Activated T-helper 2 cell treated with anti-CD3 and anti-CD28 coated beads, Interferon-gamma antibody, Interleukin-2, Interleukin-4, amounts not matched to agents 10 μg/mL and 5 μg/mL and 100 μg/mL, durations not matched to agents 14 hours and 24 hours and 36 hours (primary cell): ENCODE data around the gene EYS. TPM values are rescaled to one million over a fixed set of nuclear protein-coding genes. Genes with fewer than 3 reads are reported as not detected.
"Not testable (repeated sequence)": the region's sequence is repeated elsewhere in the genome, so short reads cannot be mapped to it uniquely, and the experiment has no call there.

Source experiments
- DNase-seq: peaks from one replicate; pipeline ENCODE4 v3.0.0; 2021; ENCODE audit warnings: low spot score
- H3K27ac Mint-ChIP-seq: one replicate; pipeline ENCODE4 v1.8.0; 2021; ENCODE audit warnings: mixed read lengths
- H3K27me3 Mint-ChIP-seq: one replicate; pipeline ENCODE4 v1.8.0; 2021; ENCODE audit warnings: low read depth, mixed read lengths
- H3K36me3 Mint-ChIP-seq: one replicate; pipeline ENCODE4 v1.8.0; 2021; ENCODE audit warnings: low read depth, mixed read lengths
- H3K4me1 Mint-ChIP-seq: one replicate; pipeline ENCODE4 v1.8.0; 2021; ENCODE audit warnings: low read depth, mixed read lengths
- H3K4me3 Mint-ChIP-seq: one replicate; pipeline ENCODE4 v1.8.0; 2021; ENCODE audit warnings: low read depth, mild to moderate bottlenecking, moderate library complexity, mixed read lengths
- H3K9me3 Mint-ChIP-seq: one replicate; pipeline ENCODE4 v1.8.0; 2021; ENCODE audit warnings: mixed read lengths
- intact Hi-C: fragments of 100-400 bp; cut with micrococcal nuclease; formaldehyde crosslinking; loops from one replicate; pipeline ENCODE4 v1.15.1; 2023
- total RNA-seq: library from RNA; stranded (reverse); gene quantifications from 2 replicates; pipeline ENCODE4 v1.2.3, GENCODE V29; 2022

EYS gene
- total RNA-seq, 1 donor from 2014 or later = not detected

DNA sequence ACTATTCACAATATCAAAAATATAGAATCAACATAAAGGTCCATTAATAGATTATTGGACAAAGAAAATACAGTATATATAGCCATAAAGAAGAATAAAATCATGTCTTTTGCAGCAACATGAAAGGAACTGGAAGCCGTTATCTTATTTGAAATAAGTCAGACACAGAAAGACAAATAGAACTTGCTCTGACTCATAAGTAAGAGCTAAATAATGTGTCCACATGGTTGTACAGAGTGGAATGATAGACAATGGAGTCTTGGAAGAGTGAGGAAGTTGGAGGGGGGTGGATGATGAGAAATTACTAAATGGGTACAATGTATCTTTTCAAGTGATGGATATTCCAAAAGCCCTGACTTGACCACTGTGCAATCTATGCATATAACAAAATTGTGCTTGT is 1457.9 kb downstream of the EYS start:
- no peak for DNase-seq
- H3K36me3 Mint-ChIP-seq = no peaks in the 10 kb centered on the region
- no peak overlapping the region for H3K27ac Mint-ChIP-seq
- intact Hi-C loops = no loop called here
- H3K4me1 Mint-ChIP-seq = no peaks in the 10 kb centered on the region
- no peak overlapping the region for H3K4me3 Mint-ChIP-seq
- H3K27me3 Mint-ChIP-seq = no peaks in the 10 kb centered on the region
- H3K9me3 Mint-ChIP-seq = peaks cover 20% of the 10 kb centered on the region

DNA sequence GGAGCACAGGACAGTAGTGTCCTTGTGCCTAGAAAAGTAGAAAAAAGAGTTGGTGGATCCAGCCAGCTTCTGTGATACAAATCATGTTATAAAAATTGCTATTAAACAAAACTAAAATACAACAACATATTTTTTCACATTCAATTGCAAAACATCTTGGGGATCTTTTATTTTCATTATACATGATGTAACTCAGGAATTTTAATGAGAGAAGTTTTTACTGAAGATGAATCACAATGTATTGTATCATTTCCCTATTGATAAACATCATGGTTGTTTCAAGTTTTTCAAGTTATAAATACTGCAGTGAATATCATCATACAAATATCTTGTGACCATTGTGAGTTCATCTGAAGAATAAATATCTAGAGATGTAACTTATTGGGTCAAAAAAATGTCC is 1463.4 kb downstream of the EYS start:
- Mint-ChIP-seq H3K4me1 (no peaks in the 10 kb centered on the region), H3K9me3 (peaks cover 46% of the 10 kb centered on the region), H3K36me3 (no peaks in the 10 kb centered on the region), H3K27ac (no peak overlapping the region), H3K27me3 (no peaks in the 10 kb centered on the region), H3K4me3 (no peak overlapping the region)
- no peak for DNase-seq
- intact Hi-C loops = no loop called here

DNA sequence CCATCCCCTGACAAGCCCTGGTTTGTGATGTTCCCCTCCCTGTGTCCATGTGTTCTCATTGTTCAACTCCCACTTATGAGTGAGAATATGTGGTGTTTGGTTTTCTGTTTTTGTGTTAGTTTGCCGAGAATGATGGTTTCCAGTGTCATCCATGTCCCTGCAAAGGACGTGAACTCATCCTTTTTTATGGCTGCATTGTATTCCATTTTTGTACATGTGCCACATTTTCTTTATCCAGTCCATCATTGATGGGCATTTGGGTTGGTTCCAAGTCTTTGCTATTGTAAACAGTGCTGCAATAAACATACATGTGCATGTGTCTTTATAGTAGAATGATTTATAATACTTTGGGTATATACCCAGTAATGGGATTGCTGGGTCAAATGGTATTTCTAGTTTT is 1468.1 kb downstream of the EYS start:
- DNase-seq, H3K27ac Mint-ChIP-seq, H3K27me3 Mint-ChIP-seq, H3K36me3 Mint-ChIP-seq, intact Hi-C loops, H3K4me1 Mint-ChIP-seq, H3K4me3 Mint-ChIP-seq: not testable (repeated sequence)
- peaks cover 41% of the 10 kb centered on the region for H3K9me3 Mint-ChIP-seq

DNA sequence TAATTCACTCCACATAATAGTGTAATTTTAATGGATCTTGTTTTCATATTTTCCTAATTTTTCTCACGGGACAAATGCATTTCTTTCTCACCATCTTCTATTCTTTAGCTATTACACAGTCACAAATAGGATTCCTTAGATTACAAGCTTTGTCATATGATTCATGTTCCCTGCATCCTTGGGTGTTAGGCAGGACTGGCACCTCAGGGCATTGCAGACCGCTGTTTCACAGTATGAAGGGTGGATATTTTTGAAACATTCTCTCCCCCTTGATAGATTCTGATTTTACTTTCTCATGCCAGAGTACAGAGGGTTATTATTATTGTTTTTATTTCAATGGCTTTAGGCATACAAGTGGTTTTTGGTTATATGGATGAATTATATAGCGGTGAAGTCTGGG is 1469.0 kb downstream of the EYS start:
- Mint-ChIP-seq H3K36me3 (no peaks in the 10 kb centered on the region), H3K4me1 (no peaks in the 10 kb centered on the region), H3K4me3 (no peak overlapping the region), H3K27ac (no peak overlapping the region), H3K27me3 (no peaks in the 10 kb centered on the region), H3K9me3 (peaks cover 39% of the 10 kb centered on the region)
- no peak for DNase-seq
- intact Hi-C loops = no loop called here

DNA sequence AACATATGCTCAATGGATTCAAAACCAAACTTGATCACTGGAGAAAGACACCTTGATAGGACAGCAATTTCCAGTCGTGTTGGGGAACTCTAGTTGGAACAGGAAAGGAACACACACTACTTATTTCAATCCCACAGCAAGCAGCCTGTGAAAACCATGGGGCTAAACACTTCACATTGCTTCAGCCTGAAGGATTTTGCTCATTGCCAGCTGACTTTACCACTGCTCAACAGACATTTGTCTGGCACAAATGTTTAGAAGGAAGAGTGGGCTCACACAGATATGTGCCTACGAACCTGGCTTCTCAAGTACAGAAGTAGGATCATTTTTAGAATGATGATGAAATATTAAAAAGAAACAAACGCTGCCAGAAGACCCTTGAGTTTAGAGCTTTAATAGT is 1473.3 kb downstream of the EYS start:
- H3K36me3 Mint-ChIP-seq = no peaks in the 10 kb centered on the region
- peaks cover 12% of the 10 kb centered on the region for H3K9me3 Mint-ChIP-seq
- intact Hi-C loops = no loop called here
- no peaks in the 10 kb centered on the region for H3K27me3 Mint-ChIP-seq
- no peaks in the 10 kb centered on the region for H3K4me1 Mint-ChIP-seq
- no peak for DNase-seq
- no peak overlapping the region for H3K27ac Mint-ChIP-seq
- no peak overlapping the region for H3K4me3 Mint-ChIP-seq

DNA sequence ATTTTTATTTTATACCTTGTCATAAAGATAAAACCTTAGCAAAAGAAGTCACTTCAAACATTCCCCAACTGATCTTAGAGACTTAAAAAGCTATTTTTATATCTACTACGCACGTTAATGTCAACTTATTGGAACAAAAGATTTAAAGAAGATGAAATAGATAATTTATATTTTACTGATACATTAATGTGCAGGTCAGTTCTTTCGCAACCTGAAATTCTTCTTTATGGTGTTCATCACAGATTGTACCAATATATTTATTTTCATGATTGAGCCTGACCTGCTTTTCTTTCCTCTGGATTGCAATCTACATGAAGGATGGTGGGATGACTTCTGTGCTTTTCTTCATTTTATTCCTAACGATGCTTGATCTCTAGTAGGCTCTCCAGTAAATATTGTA is 1475.1 kb downstream of the EYS start:
- Mint-ChIP-seq H3K9me3 (peaks cover 3% of the 10 kb centered on the region), H3K4me1 (no peaks in the 10 kb centered on the region), H3K27me3 (no peaks in the 10 kb centered on the region), H3K27ac (no peak overlapping the region), H3K4me3 (no peak overlapping the region), H3K36me3 (no peaks in the 10 kb centered on the region)
- DNase-seq = no peak
- intact Hi-C loops = no loop called here

DNA sequence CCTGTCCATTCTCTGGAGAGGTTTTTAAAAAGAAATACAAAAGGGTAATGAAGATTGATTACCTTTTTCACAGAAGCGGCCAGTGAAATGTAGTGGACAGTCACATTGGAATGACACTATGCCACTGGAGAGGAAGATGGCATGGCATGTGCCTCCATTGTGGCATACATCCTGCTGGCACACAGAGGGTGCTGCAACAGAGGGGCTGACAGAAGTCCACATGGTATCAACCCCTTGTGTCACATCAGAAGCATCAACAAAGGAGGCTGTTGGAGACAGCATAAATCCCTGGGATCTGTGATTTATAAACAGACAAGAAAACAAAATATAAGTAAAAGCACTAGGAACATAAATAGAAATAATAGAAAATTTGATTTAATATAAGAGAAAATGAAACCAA is 1476.5 kb downstream of the EYS start:
- intact Hi-C loops = no loop called here
- no peaks in the 10 kb centered on the region for H3K36me3 Mint-ChIP-seq
- no peaks in the 10 kb centered on the region for H3K27me3 Mint-ChIP-seq
- no peak for DNase-seq
- H3K27ac Mint-ChIP-seq = no peak overlapping the region
- H3K4me3 Mint-ChIP-seq = no peak overlapping the region
- no peaks in the 10 kb centered on the region for H3K9me3 Mint-ChIP-seq
- no peaks in the 10 kb centered on the region for H3K4me1 Mint-ChIP-seq

DNA sequence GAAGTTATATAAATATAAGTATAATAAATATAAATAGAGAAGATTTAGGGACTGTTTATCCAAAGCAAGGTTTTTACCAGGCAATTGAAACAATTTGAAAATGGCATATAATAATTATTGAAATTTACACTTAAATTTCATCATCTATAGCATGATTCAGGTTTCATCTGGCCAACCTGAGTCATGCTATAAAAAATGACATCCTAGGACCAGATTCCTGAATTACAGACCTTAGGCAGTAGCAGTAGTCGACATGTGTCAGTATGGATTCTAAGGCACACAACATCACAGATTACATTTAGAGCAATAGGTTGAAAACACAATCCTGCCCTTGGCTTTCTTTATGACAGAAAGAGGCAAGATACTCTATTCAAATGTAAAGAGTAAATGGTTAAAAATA is 1479.2 kb downstream of the EYS start:
- H3K4me1 Mint-ChIP-seq = no peaks in the 10 kb centered on the region
- intact Hi-C loops = no loop called here
- no peak overlapping the region for H3K4me3 Mint-ChIP-seq
- H3K36me3 Mint-ChIP-seq = no peaks in the 10 kb centered on the region
- H3K27me3 Mint-ChIP-seq = no peaks in the 10 kb centered on the region
- no peak for DNase-seq
- H3K9me3 Mint-ChIP-seq = peaks cover 6% of the 10 kb centered on the region
- H3K27ac Mint-ChIP-seq = no peak overlapping the region

DNA sequence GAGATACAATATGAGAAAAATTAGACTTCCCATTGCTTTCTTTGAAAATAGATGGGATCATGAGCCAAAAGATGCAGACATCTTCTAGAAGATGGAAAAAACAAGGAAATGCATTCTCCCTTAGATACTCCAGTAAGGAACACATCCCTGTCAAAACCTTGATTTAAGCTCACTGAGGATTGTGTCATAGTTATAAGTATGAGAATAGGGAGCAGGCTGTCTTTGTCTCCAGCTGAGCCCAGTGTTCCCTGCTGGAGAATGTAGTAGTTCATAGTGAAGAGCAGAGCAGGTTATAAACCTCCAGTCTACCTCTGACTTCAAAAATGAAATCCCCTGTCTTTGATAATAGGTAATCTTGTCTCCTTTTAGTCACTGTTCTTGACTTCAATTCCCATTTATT is 1481.5 kb downstream of the EYS start:
- intact Hi-C loops = no loop called here
- H3K9me3 Mint-ChIP-seq = peaks cover 6% of the 10 kb centered on the region
- H3K36me3 Mint-ChIP-seq = no peaks in the 10 kb centered on the region
- H3K27me3 Mint-ChIP-seq = no peaks in the 10 kb centered on the region
- H3K4me3 Mint-ChIP-seq = no peak overlapping the region
- DNase-seq = no peak
- H3K27ac Mint-ChIP-seq = no peak overlapping the region
- H3K4me1 Mint-ChIP-seq = no peaks in the 10 kb centered on the region

DNA sequence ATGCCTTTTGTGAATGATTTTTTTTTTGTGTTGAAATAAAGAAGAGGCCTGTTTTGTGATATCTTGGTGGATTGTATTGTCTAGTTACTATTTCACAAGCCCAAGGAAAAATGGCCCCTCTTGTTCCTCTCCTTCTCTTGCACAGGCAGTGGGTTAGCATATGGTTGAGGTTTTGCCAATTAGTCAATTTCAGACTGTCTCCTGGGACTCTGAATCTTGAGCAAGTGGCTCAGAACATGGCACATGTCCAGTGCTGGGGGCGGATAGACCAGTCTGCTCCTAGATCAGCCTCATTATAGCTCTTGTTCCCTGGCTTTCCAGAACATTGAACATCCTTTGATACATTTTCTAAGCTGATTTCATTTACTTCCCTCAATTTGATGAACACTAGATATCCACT is 1482.2 kb downstream of the EYS start:
- no peak overlapping the region for H3K4me3 Mint-ChIP-seq
- H3K9me3 Mint-ChIP-seq = peaks cover 6% of the 10 kb centered on the region
- no peak for DNase-seq
- no peaks in the 10 kb centered on the region for H3K27me3 Mint-ChIP-seq
- no peak overlapping the region for H3K27ac Mint-ChIP-seq
- intact Hi-C loops = no loop called here
- no peaks in the 10 kb centered on the region for H3K4me1 Mint-ChIP-seq
- H3K36me3 Mint-ChIP-seq = no peaks in the 10 kb centered on the region

DNA sequence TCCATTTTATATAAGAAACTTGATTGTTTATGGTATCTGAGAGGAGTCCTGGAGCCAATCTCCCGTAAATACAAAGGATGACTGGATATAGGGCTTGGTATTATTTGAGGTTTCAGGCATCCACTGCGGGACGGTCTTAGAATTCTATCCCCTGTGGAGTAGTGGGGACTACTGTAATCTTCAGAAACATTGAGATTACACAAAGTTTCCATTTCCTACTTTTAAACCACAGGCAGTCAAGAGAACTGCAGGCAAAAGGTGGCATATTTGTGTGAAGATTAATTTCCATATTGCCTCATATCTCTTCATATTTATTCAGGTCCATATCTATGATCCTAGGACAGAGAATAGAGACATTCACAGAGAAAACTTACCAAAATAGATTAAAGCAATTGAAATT is 1485.2 kb downstream of the EYS start:
- H3K4me3 Mint-ChIP-seq = no peak overlapping the region
- H3K27ac Mint-ChIP-seq = no peak overlapping the region
- intact Hi-C loops = no loop called here
- no peaks in the 10 kb centered on the region for H3K36me3 Mint-ChIP-seq
- peaks cover 6% of the 10 kb centered on the region for H3K9me3 Mint-ChIP-seq
- H3K27me3 Mint-ChIP-seq = no peaks in the 10 kb centered on the region
- DNase-seq = no peak
- H3K4me1 Mint-ChIP-seq = no peaks in the 10 kb centered on the region

DNA sequence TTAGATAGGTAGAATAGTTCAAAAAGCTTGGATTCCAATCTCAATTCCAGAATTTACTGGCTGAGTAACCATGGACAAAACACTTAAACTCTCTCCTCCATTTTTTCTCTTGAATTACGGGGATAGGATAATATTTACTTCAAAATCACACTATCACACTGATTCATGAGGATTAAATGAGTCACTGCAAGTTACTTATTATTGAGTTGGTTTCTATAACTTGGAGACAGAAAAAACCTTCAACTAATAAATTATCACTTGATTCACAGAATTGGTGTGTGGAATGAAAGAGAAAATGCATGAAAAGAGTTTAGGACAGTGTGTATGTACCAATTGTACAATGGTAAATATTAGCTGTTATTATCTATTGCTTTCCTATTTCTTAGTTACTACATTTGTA is 1486.2 kb downstream of the EYS start:
- H3K27me3 Mint-ChIP-seq = no peaks in the 10 kb centered on the region
- no peaks in the 10 kb centered on the region for H3K4me1 Mint-ChIP-seq

DNA sequence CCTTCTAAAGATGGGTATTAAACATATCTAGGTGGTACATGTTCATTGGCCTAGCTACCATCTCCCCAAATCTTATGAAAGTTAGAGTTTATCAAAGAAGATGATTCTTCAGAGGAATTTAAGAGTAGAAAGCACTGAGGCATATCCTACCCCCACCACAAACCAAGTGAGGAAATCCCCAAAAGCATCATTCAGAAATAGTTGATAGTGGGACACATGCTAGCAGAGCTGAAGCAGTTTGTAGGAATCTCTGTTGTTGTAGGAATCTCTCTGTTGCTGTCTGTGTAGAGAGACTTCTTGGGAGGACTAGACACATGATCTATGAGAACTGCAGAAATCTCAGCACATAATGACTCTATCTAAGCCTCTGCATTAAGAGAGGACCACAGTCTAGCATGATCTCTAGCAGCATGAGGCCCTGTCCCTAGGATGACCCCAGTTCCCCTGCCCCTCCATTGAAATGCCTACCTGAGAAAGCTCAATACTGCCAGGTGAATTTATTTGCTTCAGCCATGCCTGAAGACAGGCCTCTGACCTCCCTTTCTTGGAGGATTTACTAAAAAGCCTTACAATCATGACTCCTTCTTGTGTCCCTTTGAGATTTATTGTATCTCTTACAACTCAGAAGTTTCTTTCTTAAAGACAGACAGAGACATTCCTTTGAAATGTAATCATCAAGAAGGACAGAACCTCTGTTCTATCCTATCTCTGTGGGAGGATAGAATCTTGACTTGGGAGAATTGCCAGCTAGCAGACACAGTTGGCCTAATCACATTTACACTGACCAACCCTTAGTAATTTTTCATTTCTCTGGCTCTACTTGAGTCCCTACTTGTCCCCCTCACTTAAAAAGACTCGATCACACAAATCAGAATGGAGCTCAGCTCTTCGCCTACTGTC is 1489.1 kb downstream of the EYS start:
- DNase-seq = no peak
- peaks cover 5% of the 10 kb centered on the region for H3K9me3 Mint-ChIP-seq
- no peak overlapping the region for H3K4me3 Mint-ChIP-seq
- intact Hi-C loops = no loop called here
- H3K27ac Mint-ChIP-seq = no peak overlapping the region
- H3K27me3 Mint-ChIP-seq = no peaks in the 10 kb centered on the region
- H3K4me1 Mint-ChIP-seq = no peaks in the 10 kb centered on the region
- H3K36me3 Mint-ChIP-seq = no peaks in the 10 kb centered on the region

More for the DNA sequence above, 1486.2 kb downstream of the EYS start:
- H3K27ac Mint-ChIP-seq = no peak overlapping the region
- H3K4me3 Mint-ChIP-seq = no peak overlapping the region
- peaks cover 8% of the 10 kb centered on the region for H3K9me3 Mint-ChIP-seq
- H3K36me3 Mint-ChIP-seq = no peaks in the 10 kb centered on the region
- intact Hi-C loops = no loop called here
- no peak for DNase-seq

DNA sequence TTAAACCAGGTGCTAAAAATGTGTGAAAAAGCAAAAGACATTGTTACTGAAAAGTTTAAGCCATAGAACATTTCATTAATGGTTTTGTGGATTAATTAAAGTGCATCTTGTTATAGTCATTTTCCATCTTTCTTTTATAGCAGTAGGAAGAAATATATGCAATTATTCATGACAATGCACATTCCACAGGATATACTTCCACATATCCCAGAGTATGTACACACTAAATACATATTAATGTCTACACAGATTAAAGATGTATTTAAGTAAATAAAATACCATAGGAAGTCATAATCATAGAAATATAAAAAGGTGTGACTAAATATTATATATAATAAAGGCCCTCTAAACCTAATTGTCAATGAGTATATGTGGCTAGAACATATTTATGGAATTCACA is 1492.7 kb downstream of the EYS start:
- intact Hi-C loops = no loop called here
- Mint-ChIP-seq H3K27me3 (no peaks in the 10 kb centered on the region), H3K36me3 (no peaks in the 10 kb centered on the region), H3K9me3 (peaks cover 19% of the 10 kb centered on the region), H3K4me3 (no peak overlapping the region), H3K27ac (no peak overlapping the region), H3K4me1 (no peaks in the 10 kb centered on the region)
- no peak for DNase-seq
